ENCODE results near the gene RIOX2. TPM values are rescaled to one million over a fixed set of nuclear protein-coding genes. Genes with fewer than 3 reads are reported as not detected.

RIOX2 gene
- polyA plus RNA-seq, 1 donor from 2014 or later: 0.48 TPM

GRCh38 chr3:97892852-97893251, 79.4 kb downstream of the RIOX2 start:
- no peak overlapping the region for H2AFZ ChIP-seq (ENCODE audit: low read depth, low read length)
- no peaks in the 10 kb centered on the region for H3F3A ChIP-seq (ENCODE audit: insufficient read depth, low read length, poor library complexity, severe bottlenecking)
- no peaks in the 10 kb centered on the region for H3K9me2 ChIP-seq (ENCODE audit: insufficient read depth, low read length)
- no peak overlapping the region for H3K4me3 ChIP-seq (ENCODE audit: low read length)
- no peak overlapping the region for H3K4me2 ChIP-seq (ENCODE audit: low read length)
- no peaks in the 10 kb centered on the region for H3K36me3 ChIP-seq (ENCODE audit: insufficient read depth, low read length)
- H3K27ac ChIP-seq (ENCODE audit: low read length): no peak overlapping the region
- H3K9me3 ChIP-seq (ENCODE audit: low read length): no peaks in the 10 kb centered on the region
- no peak overlapping the region for H3K9ac ChIP-seq (ENCODE audit: low read length)
- H3K27me3 ChIP-seq (ENCODE audit: insufficient read depth, low read depth, low read length): no peaks in the 10 kb centered on the region
- TF ChIP-seq CTCF (IDR thresholded peaks at IDR 0.05; ENCODE audit: poor library complexity, severe bottlenecking) (no peak), POLR2AphosphoS5 (IDR thresholded peaks at IDR 0.05) (no peak)
- H4K20me1 ChIP-seq (ENCODE audit: insufficient read depth): no peaks in the 10 kb centered on the region
- no peaks in the 10 kb centered on the region for H3K79me2 ChIP-seq (replicated peaks; ENCODE audit: insufficient read depth, low read length)

Other genes with a start within 250 kb of the RIOX2 start
- 9.8 and 18.2 TPM in 2 replicates for gene ARL6, start 207.7 kb downstream of the RIOX2 start, polyA plus RNA-seq
- gene CRYBG3, start 150.4 kb downstream of the RIOX2 start, polyA plus RNA-seq: 0.18 and 1.3 TPM in 2 replicates
- gene GABRR3, start 62.9 kb upstream of the RIOX2 start, polyA plus RNA-seq: not detected in 2 replicates
- gene OR5AC2, start 114.7 kb upstream of the RIOX2 start, polyA plus RNA-seq: not detected in 2 replicates
- not detected in 2 replicates for gene OR5H1, start 158.3 kb upstream of the RIOX2 start, polyA plus RNA-seq
- not detected in 2 replicates for gene OR5H14, start 175.0 kb upstream of the RIOX2 start, polyA plus RNA-seq
- not detected in 2 replicates for gene OR5H15, start 194.3 kb upstream of the RIOX2 start, polyA plus RNA-seq

Data from neural cell (in vitro differentiated cells).